Stimulated activated CD4-positive, alpha-beta T cell treated with anti-CD3 and anti-CD28 coated beads, TNF-alpha, amount 100 ng/mL, for 48 hours (primary cell): ENCODE data around the gene FAM114A1.
"Not testable (repeated sequence)": the region's sequence is repeated elsewhere in the genome, so short reads cannot be mapped to it uniquely, and the experiment has no call there.

Source experiments
- DNase-seq, 3 donors: peaks; one replicate each; pipeline ENCODE4 v3.0.0-alpha.2; 2020; ENCODE audit warnings: low read depth in 3 of 3

Gene FAM114A1

DNA sequence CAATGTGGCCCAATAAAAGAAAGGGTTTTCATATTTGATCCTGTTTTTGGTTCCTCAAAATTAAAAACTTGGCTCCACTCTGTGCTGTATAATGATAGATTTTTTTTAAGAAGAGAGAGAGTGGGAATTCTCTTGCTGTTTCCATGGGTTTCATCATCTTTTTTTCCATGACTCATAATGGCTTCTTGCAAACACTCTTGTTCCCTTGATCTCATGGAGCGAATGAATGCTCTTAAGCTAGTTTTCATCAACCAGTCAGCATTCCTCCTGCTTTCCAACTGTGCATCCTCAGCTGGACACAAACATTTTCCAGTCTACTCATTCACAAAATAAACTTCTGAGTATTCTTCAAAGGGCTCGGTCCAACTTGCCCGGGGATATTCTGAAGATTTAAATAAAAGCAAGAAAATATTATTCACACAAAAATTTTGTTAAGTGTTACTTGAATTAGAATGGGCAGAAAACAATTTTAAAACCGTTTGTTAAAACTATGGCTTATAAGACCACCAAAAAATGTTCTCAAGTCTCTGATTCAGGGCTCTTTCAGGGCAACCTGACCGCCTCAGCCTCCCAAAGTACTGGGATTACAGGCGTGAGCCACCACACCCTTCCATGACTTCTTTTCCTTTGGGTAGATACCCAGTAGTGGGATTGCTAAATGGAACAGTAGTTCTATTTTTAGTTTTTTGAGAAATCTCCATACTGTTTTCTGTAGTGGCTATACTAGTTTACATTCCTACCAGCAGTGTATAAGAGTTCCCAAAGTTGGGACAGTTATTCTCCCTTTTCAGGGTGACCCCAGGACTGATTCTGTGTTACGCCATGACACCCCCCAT is 99.9 kb downstream of the FAM114A1 start:
- DNase-seq = no peak

DNA sequence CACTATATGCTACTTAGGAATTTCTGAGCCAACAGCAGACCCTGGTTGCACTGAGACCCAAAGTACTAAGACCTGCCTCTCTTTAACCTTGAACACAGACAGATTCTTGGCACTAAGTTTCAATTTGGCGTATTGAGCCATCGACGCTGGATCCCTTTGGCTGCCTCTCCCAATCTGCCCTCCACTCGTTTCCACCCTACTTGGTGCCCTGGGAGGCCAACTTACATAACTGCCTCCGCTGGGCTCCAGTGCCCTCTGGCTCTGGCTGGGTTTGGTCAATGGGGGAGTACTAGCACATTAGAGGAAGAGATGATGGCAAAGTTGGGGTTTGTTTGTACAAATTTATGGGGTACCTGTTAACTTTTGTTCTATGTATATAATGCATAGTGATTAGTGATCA is 101.1 kb downstream of the FAM114A1 start:
- DNase-seq = no peak

DNA sequence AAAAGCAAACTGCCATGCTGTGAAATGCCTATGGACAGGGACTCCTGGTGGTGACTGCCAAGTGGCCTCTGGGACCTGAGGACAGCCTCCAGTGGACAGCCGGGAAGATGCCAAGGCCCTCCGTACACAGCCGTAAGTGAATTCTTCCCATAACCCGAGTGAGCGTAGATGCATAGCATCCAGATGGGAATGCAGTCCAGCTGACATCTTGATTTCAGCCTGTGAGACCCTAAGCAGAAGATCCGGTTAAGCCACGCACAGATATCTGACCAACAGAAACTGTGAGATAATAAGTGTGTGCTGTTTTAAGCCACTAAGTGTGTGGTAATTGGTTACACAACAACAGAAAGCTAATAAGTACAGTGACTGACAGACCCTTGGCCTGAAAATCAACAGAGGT is 108.7 kb downstream of the FAM114A1 start:
- DNase-seq = no peak

DNA sequence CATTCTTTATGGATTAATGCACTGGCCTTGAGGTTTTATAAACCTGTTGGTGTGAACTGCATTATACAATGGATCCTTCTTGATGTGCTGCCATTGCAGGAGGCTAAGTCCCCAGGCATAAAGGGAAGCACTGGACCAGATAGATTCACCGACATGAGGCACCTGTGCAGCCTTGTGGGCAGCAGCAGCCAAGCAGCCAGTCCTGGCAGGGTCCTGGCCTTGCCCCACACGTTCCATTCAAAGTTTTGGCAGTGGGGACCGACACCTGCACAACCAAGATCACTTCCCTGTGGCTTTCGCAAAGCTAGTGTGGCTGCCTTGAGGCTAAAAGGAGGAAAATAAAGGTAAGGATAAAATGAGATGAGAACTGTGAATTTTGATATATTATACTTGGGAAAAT is 111.5 kb downstream of the FAM114A1 start:
- DNase-seq = no peak

DNA sequence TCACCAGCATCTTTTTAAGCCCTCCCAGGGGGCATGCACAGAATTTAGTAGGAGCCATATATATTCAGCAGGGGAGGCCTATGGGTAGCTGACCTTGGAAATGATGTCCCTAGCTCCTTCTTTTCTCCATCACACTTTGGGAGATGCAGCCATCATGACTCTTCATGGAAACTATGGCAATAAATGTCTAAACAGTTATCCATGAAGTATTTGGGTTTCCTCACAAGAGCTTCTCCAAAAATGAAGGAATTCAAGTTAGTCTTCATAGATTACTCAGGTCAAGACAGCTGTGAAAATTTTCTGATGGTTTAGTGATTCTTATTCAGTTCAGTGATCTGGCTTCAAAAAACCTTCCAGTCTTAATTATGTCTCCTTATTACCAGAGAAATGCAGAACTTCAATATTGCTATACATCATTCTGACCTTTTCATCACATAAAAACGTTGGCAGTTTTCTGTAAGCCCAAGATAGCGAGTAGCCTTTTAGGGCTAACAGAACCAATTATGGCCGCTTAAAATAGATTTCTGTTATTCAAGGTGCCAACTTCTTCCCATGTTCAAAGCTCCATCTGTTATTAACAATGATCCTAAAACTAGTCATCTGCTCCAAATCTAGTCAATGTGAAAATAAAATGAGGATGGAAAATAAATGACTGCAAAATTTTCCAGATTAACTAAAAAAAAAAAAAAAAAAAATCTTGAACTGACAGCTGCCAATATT is 112.1 kb downstream of the FAM114A1 start:
- DNase-seq = no peak

DNA sequence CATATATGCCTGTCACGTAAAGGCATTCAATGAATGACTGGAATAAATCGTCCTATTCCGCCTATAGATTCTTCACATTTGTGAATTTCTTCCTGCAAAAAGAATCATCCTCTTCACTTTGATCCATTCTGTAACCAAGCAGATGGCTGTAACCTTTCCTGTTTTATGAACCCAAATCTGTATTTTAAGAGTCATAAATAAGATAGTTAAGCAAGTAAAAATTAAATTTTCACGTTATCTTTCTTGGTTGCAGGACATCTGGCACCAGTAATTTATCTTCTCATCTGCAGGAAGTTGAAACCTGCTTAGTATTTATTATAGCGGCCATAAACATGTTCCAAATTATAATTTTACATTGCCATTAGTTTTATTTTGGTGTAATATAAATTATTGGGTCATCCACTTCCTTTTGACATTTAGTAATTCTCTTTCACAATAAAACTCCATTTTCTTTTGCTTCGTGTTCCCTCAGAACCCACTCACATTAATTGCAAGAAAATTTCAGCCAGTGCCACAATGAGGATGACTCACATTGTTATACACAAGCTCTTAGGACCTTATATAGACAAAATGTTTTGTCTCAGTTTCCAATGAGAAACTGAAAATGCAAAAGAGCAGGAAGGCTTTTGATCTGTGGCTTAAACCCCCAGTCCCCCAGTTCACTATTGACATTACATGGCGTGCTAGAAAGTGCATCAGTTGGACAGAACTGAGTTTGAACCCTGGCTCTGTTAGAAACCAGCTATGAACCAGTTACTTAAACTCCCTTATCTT is 113.5 kb downstream of the FAM114A1 start:
- DNase-seq = no peak

DNA sequence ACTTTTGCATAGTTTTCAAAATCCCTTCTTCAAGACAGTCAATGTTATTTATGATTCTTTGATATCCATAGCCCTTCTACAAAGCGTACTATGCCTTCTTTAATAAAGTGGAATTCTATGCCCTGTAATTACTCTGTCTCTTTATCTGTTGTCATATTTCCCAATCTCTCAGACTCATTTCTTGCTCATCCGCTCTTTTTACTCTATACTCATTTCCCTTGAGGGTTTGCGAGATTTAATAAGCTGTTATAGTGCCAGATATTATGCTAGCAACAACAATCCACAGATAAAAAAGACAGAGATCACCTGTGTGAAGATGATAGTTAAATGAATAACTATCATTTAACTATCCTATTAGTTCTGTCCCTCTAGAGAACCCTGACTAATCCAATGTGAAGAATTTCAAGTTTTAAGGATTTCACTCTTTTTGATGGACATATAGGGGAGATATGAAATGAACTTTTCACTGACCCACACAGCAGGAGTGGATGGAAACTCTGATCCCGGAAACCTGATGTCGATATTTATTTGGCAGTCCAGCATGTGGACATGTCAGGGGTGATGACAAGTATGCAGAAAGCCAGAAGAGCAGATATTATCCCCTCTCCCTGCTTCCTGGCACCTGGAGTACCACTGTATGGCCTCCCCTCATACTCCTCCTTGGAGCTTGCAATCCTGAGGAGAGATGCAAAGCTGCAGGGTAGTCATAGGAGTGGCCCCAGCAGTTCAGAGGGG is 114.9 kb downstream of the FAM114A1 start:
- no peak for DNase-seq

DNA sequence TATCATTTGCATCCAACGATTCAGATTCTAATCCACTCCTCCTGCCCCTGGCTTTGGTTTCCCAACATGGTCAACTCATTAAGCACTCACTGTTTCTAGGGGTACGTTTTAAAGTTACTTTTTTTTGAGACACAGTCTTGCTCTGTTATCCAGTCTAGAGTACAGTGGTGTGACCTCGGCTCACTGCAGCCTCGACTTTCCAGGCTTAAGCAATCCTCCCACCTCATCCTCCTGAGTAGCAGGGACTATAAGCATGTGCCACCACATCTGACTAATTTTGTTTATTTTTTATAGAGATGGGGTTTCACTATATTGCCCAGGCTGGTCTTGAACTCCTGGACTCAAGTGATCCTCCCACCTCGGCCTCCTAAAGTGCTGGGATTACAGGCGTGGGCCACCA is 115.7 kb downstream of the FAM114A1 start:
- DNase-seq = no peak

DNA sequence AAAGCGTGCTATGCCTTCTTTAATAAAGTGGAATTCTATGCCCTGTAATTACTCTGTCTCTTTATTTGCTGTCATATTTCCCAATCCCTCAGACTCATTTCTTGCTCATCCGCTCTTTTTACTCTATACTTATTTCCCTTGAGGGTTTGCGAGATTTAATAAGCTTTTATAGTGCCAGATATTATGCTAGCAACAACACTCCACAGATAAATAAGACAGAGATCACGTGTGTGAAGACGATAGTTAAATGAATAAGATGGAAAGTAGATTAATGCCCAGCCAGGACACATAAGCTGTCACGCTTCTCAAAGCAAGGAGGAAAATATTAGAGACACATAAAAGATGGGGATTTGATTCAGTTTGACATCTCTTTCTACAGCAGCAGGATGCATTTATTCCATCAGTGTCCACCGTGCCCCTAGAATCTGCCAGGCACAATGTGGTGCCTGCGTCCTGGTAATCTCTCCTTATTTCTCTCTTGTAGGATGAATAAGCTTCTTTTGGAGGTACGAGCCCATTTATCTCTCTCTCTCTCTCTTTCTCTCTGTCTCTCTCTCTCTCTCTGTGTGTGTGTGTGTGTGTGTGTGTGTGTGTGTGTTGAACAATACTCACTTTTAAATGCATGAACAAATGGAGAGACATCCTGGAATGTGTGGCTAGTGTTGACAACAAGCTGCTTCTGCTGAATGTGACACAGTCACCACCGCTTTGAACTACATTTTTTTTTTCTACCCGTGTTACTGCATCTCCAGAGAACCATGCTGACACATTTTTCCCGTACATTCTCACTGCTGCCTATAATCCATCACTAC is 116.4 kb downstream of the FAM114A1 start:
- DNase-seq = no peak

DNA sequence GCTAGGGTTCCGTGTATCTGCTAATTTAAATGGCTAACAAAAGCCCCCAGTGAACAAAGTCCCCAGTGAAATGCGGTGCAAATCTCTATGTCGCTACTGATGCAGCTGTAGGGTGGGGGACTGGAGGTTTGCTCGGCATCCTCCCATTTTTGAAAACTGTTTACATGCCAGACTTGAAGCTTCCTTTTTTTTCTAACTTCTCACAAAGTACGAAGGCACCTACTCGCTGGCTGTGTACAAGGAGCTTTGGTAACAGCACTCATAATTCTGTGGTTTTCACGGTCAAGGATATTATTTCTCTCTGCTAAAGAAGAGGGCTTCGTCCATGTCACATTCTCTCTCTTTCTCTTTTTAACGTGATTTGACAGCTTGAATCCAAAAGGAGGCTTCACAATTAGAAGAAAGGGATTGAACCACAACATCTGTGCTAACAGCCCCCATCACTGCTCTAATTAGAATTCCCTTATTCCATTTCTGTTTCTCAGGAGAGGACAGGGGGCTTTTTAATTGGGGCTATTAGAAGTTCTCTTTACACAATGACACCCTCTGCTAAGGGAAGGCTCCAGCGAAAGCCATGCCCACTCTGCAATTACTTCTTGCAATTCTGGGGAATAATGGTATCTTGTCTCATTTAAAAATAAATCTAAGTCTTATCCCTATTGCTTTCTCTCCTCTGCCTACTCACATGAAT is 117.9 kb downstream of the FAM114A1 start:
- no peak for DNase-seq

DNA sequence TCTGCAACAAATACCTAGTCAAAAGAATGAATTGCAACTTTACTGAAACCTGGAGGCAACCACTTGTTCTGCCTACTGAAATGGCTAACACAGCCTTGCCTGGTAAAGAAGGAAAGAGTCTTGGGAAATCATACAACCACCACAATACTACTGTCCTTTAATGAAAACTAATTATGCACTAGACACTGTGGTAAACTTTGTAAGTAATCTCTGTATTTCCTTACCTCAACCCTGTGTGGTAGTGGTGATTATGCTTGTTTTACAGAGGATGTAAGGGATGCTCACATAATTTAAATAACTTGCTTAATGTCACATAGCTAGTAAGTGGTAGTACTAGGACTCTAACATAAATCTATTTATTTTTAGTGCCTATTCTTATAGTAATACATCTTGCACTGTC is 119.9 kb downstream of the FAM114A1 start:
- DNase-seq = no peak

DNA sequence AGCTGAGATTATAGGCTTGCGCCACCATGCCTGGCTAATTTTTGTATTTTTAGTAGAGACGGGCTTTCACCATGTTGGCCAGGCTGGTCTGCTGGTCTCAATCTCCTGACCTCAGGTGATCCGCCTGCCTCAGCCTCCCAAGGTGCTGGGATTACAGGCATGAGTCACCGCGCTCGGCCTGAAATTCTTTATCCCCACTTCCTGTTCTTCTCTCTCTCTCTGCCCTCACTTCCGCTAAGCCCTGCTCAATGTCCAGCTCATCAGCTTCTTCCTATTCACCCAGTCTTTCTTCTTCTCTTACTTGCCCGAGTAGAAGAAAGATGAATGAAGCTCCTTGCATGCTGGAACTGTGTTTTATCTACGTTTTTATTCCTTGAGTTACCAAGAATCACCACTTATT is 120.7 kb downstream of the FAM114A1 start:
- DNase-seq = not testable (repeated sequence)

DNA sequence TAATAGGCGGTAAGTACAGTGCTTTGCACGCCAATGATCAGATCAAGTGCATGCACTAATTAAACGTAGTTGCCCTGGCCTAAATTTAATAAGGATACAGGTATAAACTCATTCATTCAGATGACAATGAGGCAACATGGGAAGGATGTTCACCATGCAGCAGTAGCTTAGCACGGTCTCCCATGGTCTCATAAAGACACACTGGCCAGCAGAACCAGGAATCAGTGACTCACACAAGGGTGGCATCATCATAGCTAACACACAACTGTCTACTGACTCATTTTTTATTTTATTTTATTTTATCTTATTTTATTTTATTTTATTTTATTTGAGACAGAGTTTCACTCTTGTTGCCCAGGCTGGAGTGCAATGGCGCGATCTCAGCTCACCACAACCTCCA is 121.9 kb downstream of the FAM114A1 start:
- DNase-seq = no peak

DNA sequence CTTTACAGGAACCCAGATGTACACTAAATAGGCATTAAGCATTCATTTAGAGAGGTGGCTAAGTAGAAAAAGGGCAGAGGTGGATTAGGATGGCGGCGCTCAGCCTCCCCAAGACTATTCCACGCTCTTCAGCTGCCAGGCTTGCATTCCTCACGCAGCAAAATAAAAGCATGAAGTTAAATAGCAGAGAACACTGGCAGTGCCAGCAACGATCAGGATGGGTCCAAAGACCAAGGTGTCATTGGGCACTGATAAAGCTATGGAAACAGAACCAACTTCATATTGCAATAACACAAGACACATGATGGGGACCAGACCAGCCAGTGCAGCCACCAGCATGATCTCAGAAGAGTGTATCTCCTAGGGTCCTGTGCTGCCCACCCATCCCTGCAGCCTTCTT is 122.6 kb downstream of the FAM114A1 start:
- DNase-seq = no peak

DNA sequence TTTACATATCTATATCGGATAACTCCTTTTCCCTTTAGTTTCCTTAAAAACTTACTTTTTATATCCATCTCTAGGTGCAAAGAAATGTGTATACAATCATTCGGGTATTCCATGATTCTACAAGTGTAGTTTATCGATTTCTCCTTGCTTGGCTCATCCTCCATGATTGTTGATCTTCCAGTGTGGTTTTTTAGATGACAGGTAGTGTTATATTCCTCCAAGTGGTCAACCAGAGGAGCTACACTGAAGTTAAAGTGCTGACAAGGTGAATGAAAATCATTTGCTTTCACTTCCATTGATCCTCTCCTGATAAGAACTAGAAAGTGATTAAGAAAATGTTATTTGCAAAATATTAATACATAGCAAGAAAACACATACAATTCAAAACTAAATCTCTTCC is 126.1 kb downstream of the FAM114A1 start:
- DNase-seq = no peak

DNA sequence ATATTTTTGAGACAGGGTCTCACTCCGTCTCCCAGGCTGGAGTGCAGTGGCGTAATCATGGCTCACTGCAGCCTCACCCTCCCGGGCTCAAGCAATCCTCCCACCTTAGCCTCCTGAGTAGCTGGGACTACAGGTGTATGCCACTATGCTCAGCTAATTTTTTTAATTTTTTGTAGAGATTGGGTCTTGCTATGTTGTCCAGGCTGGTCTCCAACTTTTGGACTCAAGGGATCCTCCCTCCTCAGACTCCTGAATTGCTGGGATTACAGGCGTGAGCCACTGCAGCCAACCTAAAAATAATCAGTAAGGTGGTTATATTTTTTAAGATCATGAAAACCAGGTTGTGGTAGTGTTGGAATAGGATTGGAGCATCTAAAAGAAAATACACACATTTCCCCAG is 126.5 kb downstream of the FAM114A1 start:
- no peak for DNase-seq
